B cell (primary cell): ENCODE results near the gene ICOSLG.
"Not testable (repeated sequence)": the region's sequence is repeated elsewhere in the genome, so short reads cannot be mapped to it uniquely, and the experiment has no call there.

Experiments
- CTCF ChIP-seq: fragments of 200-600 bp; IDR thresholded peaks from one replicate; pipeline ENCODE4 v1.8.0; 2022; ENCODE audit warnings: antibody characterized with exemption, mild to moderate bottlenecking
- EZH2 ChIP-seq: IDR thresholded peaks from 2 replicates; pipeline ENCODE4 v1.6.1; 2012; ENCODE audit warnings: borderline replicate concordance, low read depth, mild to moderate bottlenecking, moderate library complexity, low read length; ENCODE audit not compliant: insufficient read depth, poor library complexity, severe bottlenecking

GRCh38 chr21:44243980-44244379, 3.2 kb upstream of the ICOSLG start:
- TF ChIP-seq CTCF, EZH2: not testable (repeated sequence)
